DND-41 (cell line): ENCODE results near the gene SETD3.

ENCODE experiments used
- EZH2 ChIP-seq: IDR thresholded peaks from 3 replicates; pipeline ENCODE4 v1.6.1; 2012; ENCODE audit warnings: borderline replicate concordance, low read depth, mild to moderate bottlenecking, moderate library complexity, low read length, inconsistent platforms; ENCODE audit not compliant: severe bottlenecking
- TF ChIP-seq, protein P1 (sequence below): IDR thresholded peaks from 2 replicates; pipeline ENCODE4 v1.5.1; 2012; ENCODE audit warnings: borderline replicate concordance, low read length, moderate library complexity, mild to moderate bottlenecking; ENCODE audit not compliant: poor library complexity, severe bottlenecking; ENCODE audit errors: extremely low read depth

DNA sequence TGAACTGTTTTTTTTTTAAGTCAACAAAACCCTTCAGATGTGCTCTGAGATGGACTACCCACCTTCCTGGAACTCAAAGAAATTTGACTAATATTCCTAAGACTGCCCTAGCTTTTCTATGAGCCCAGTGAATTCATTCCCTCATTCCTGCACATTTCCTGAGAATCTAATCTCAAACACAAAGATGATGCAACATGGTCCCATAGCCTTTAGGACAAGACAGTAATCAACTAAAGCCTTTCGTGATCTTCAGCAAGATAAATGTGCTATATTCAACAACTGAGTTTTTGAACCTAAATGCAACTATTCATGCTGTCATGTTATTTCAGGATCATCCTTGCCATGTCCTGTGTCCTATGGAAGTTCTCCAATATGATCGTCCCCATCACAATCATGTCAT is 5.0 kb downstream of the SETD3 start:
- TF ChIP-seq, protein P1, sequence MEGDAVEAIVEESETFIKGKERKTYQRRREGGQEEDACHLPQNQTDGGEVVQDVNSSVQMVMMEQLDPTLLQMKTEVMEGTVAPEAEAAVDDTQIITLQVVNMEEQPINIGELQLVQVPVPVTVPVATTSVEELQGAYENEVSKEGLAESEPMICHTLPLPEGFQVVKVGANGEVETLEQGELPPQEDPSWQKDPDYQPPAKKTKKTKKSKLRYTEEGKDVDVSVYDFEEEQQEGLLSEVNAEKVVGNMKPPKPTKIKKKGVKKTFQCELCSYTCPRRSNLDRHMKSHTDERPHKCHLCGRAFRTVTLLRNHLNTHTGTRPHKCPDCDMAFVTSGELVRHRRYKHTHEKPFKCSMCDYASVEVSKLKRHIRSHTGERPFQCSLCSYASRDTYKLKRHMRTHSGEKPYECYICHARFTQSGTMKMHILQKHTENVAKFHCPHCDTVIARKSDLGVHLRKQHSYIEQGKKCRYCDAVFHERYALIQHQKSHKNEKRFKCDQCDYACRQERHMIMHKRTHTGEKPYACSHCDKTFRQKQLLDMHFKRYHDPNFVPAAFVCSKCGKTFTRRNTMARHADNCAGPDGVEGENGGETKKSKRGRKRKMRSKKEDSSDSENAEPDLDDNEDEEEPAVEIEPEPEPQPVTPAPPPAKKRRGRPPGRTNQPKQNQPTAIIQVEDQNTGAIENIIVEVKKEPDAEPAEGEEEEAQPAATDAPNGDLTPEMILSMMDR, result no peak
- TF ChIP-seq EZH2, result no peak
